GM10266 (cell line): ENCODE data around the gene HIRIP3.

Experiments
- DNase-seq: peaks from one replicate; pipeline ENCODE4 v3.0.0; 2012; ENCODE audit errors: extremely low spot score
- CTCF ChIP-seq: IDR thresholded peaks from 2 replicates; pipeline ENCODE4 v1.5.1; 2012; ENCODE audit warnings: mild to moderate bottlenecking, low read depth; ENCODE audit not compliant: control insufficient read depth, insufficient read depth; ENCODE audit errors: missing control alignments

The HIRIP3 gene

GRCh38 chr16:30007378-30007895 is 12.0 kb upstream of the HIRIP3 start:
- no peak for TF ChIP-seq CTCF

GRCh38 chr16:30006659-30007377 is 11.4 kb upstream of the HIRIP3 start:
- DNase-seq: no peak
- TF ChIP-seq CTCF: no peak

More at GRCh38 chr16:30007378-30007895, 12.0 kb upstream of the HIRIP3 start:
- DNase-seq: no peak

- no peak for TF ChIP-seq CTCF
- no peak for DNase-seq
These were observed 10.7 kb upstream of the HIRIP3 start for GRCh38 chr16:30006095-30006473.

- peak; percentile 85 for DNase-seq
- TF ChIP-seq CTCF: peak; percentile 72
These were observed 10.1 kb upstream of the HIRIP3 start for GRCh38 chr16:30005341-30006094.

GRCh38 chr16:30004811-30005242 is 9.4 kb upstream of the HIRIP3 start:
- DNase-seq: peak; percentile 45
- no peak for TF ChIP-seq CTCF

- no peak for DNase-seq
- TF ChIP-seq CTCF: no peak
These were observed 9.0 kb upstream of the HIRIP3 start for GRCh38 chr16:30004424-30004776.

GRCh38 chr16:30003670-30004423 is 8.4 kb upstream of the HIRIP3 start:
- DNase-seq: no peak

More at GRCh38 chr16:30003670-30004423, 8.4 kb upstream of the HIRIP3 start:
- TF ChIP-seq CTCF: no peak
